COLO668 (cell line): ENCODE measurements around the gene SEMA4C.

Experiments
- DNase-seq: peaks from one replicate; lab custom pipeline; 2025; ENCODE audit not compliant: unreplicated experiment; lab: John Stamatoyannopoulos, UW

Gene SEMA4C

DNA sequence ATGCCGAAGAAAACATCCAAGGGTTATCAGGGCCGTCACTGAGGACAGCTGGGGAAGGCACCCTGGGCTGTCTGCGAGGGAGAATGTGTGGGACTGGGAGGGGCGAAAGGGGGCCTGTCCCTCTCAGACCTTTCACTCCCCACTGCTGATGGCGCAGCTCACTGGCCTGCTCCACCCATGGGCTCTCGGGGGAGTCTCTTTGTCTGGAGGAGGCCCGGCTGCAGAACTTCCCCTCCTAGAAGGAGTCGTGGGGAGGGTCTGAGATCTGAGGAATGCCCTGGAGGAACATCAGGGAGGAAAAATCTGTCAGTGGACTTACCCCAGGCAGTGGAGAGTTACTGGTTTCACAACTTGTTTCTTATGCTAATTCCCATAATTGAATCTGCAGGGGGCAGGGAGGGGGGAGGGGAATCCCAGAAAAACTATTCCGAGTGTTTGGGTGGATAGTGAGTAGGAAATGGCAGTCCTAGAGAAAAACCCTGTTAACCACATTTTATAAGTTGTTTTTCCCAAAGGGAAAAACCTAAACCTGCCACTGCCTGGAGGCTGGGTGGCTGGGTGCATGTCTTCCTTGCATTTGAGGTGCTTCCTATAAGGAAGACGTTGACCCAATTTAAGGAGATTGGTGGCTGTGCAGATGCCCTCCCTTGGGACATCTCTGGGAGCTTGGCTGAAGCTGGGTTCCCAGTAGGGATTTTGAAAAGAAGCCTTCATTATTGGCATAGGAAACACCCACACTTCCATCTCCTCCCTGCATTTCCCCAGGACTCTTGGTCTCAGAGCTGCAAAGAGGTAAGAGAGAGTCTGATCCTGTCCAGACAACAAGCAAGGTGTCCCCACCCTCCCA, 11.7 kb upstream of the SEMA4C start:
- no peak for DNase-seq

DNA sequence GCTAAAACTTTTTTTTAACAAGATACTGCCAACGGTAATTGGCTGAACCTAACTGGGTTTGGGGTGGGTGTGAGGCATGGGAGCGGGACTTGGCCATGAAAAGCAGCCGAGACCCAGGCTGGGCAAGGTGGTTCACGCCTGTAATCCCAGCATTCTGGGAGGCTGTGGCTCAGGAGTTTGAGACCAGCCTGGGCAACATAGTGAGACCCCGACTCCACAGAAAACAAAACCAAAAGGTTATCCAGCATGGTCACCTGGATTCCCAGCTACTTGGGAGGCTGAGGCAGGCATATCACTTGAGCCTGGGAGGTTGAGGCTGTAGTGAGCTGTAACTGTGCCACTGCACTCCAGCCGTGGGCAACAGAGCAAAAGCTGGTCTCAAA, 11.0 kb upstream of the SEMA4C start:
- DNase-seq, result no peak

DNA sequence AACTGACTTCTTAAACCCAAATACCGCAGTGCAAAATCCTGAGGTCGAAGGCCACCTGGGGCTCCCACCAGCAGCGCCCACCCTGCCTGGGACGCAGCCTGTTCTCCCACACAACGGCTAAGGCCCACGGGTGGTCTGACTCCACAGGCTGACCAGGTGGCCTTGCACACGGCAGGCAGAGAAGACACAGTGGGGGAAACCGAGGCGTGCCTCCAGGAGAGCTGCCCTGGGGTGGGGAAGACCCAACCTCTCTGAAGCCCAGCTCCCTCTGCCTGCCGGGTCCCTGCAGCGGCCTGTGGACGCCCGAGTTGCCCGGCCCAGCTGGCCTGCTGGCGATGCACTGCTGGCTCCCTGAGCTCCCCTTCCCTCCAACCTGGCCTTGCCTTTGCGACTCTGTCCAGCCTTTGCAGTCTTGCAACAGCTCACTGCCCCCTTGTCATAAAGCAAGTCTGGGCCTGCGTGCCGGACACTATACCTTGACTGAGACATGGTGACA, 9.7 kb upstream of the SEMA4C start:
- DNase-seq, result no peak

DNA sequence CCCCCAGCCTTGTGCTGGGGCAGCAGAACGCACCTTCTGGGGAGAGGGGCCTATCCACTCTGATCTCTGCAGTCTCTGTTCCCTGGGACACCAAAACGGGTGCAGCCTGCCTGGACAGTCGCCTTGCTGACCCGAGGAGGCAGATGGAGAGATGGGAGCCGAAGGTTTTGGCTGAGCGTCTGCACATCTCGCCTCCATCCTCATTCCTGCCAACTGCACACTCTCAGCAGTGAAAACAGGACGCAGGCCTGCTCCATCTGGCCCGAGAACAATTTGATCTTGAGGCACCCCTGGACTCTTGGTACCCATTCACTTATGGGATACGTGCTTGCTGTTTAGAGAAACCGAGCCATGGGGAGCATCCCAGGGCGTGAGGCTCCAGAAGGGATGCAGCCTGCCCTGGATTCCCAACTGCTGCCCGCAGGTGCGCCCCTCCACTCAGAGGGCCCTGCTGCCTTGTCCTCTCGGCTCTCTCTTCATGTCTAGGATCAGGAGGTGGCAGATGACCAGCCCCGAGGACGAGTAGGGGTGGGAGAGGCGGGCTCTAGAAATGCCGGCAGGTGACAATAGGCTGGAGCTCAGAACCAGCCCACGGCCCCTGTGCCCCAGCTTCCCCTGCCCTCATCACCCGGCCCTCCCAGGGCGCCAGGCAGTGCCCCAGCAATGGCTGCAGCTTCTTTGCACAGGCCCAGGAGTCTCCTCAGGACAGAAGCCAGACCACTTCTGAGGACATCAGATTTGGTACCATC, 9.1 kb upstream of the SEMA4C start:
- no peak for DNase-seq

DNA sequence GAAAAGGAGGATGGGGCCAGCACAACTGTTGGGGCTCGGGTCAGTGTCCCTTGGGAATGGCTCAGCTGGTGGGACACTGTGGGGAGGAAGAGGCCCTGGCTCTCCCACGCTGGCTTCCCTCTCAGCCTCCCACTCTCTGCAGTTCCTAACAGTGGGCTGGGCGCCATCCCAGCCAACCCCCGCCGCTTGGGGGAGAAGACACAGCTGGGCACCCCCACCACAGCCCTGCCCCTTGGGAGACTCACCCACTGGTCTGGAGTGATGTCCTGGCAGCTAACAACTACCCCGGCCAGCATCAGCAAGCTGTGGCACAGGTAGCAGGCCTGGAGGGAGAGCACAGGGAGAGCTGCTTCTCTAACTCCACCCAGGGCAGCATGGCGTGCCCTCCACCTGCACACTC, 8.3 kb upstream of the SEMA4C start:
- no peak for DNase-seq

DNA sequence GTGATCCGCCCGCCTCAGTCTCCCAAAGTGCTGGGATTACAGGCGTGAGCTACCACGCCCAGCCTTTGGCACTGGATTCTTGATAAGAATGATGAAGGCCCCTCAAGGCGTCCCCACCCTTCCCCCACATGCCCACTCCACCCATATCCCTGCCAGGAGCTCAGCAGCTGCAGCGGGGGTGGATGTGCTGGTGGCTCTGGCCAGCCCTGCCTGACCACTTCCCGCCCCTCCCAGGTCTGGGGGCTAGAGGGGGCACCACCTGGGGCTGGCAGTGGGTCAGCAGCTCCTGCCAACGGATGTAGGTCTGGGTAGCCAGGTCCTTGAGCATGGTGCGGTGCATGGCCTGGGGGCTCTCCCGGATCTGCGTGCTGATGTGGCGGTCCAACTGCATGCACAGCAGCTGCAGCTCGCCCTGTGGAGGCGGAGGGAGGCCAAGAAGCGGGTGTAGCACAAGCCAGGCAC, 7.8 kb upstream of the SEMA4C start:
- DNase-seq, result no peak

DNA sequence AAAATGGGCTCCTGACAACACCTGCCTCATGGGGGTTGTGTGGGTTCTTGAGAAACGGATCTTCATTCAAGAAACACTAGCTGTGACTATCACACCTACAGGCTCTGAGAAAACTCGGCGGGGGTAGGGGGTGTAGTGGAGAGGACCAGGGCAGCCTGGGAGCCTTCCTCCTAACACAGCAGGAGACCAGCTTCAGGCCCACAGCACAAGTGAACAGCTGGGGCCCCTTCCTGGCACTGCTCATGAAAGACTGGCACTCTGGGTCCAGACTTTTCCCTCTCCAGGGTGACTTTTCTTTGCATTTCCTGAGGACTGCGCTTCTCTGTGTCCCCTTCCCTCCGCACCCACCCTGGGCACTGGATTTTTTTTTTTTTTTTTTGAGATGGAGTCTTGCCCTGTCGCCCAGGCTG, 7.2 kb upstream of the SEMA4C start:
- no peak for DNase-seq

DNA sequence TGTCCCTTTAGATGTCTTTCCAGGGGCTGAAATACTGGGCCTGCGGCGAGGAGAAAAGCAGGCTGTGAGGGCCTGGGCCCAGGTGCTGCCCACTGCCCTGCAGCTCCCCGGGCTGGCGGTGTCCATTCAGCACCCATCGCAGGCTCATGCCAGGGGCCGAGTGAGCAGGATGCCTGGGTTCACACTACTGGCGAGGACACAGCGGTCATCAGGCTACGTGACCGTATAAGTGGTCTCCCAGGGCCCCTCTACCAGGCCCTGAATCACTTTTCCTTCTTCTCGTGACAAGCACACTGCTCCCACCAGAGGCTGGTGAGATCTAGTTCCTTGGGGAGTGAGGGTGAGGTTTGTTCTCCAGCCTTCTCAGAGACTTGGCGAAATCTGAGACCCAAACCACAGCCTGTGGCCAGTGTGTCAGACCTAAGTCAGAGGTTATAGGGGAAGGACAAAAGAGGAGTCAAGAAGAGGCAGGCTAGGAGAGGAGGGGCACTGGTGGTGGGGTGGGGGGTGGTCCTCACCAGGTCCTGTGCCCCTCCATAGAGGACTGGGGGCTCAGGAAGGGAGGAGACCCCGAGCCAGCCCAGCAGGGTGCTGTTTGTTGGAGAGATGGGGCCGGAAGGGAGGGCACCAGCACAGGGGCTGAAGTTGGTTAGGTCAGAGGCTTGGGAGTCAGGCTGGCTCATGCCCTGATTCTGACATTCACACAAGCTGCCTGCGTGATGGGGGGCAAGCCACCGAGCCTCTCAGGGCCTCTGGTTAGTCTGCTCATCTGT, 6.6 kb upstream of the SEMA4C start:
- DNase-seq, result no peak

DNA sequence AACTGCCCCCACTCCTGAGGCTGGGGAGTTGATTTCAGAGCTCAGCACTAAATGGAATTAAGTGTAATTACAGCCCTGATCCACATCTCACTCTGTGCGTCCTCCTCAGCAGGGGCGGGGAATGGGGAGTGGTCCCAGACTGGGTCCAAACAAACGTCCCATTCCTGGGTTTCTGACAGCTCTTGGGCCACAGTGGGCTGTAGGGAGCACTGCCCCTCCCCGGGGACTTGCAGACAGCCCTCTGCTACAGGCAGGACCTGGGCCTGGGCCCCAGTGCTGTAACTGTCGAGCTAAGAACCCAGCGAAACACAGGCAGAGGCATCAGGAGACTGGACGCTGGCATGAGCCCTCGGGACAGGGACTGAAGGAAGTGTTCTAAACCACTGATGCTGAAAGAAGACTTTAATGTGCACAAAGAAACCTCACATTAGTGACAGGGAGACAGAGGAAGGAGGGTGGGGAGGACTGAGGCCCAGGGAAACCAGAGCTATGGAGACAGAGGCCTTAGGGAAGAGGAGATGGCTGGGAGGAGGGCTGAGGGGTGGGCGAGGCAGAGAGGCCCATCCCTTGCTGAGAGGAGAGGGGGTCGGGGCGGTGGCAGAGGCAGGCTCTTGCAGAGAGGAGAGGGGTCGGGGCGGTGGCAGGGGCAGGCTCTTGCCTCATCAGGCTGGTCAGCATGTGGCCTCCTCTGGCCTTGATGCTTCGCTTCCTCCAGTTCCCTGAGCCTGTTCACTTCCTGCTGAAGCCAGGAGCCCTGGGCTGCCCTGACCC, 5.8 kb upstream of the SEMA4C start:
- no peak for DNase-seq

DNA sequence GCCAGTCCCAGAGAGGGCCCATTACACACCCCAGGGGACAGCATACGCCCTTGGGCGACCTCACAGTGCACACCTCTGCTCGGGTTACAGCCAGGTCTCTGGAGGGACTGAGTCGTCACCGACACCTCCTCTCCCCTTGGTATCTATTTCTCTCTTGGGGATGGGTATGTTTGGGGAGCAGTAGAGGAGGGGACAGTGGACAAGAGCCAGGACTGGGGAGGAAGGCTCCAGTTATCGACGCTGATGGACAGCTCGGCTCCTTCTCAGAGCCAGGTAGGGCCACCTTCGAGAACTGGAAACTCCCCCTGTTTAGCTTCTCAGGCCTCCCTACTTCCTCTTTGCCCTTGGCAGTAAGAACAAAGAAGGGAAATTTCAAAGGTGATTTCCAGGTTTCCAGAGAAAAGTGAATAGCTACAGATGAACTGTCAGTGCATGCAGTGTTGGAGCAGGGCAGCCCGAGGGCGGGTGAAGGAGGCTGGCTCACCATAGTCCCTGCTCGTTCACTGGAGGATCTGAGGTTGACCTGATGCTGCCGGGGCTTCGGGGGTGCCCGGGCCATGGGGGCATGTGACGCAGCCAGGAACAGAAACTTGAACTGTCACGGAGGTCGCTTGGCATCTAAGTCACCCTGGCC, 4.4 kb upstream of the SEMA4C start:
- DNase-seq, result peak; percentile 12

DNA sequence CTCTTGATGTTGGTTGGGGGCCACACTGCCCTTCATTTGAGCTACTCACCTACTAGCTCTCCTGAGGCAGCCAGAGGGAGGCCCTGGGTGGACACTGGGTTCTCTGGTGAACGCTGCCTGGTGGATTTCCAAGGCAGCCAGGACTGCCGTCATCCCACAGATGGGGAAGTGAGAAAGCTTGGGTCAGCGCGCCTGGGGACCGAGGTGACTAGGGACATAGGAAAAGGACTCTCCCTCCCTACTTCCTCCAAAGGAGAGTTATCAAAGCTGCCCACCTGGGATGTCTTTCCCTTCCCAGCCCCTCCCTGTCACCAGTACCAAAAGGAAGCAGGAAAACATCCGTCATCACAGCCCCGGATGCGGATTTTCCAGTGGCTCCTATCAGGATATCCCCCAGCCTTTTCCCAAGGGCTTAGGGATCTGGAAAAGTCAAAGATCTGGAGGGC, 3.8 kb upstream of the SEMA4C start:
- DNase-seq, result no peak

DNA sequence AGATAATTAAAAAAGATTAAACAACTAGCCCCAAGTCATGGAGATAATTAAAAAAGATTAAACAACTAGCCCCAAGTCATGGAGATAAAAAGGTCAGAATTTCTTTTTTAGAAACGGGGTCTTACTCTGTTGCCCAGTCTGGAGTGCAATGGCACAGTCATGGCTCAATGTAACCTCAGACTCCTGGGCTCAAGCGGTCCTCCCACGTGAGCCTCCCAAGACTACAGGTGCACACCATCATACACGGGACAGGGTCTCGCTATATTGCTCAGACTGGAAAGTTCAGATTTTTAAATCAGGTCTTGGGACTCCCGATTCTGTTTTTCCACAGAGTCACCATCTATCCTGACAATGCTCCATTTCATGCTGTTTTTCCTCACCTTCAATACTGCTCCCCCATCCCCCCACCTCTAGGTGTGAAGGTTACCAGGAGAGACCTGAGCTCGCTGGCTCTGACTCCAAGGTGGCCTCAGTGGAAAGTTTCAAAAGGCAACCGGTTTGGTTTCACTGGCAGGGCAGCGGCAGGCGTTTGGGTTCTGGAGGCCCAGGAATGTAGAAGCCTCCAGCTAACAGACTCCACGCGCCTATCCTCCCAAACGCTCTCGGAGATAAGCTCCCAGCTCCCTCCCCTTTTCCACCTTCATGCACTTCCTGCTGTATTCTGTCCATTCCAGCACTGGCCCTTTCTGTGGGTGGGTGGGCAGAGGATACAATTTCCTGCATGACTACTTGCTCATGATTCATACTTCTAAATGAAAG, 2.9 kb upstream of the SEMA4C start:
- DNase-seq, result no peak

DNA sequence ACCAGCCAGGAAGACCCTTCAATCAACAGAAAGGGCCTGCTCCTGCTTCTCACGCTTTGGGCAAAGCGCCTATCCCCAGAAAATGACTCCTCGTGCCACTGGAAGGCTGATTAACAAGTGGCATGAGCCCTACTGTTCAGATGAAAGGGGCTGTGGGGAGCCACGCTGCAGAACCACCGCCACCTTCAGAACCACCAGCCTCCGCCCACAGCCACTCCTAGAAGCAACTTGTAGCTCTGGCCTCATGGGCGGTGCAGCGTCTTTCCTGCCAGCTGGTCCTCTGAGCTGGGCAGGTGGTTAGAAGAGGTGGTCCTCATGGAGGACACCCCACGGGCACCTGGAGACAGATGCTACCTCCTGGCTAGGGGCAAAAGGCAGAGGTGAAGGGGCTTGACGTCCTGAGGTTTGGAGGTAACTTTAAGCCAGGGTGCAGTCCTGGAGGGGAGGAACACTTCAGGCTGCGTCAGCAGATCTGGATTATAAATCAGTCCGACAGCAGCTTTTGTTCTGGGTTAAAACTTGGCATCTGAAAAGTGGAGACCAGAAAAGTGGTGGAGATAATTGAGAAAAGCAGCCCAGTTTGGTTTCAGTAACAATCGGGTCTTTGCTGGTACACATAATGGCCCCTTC, 861 bp upstream of the SEMA4C start:
- DNase-seq, result peak; percentile 26

DNA sequence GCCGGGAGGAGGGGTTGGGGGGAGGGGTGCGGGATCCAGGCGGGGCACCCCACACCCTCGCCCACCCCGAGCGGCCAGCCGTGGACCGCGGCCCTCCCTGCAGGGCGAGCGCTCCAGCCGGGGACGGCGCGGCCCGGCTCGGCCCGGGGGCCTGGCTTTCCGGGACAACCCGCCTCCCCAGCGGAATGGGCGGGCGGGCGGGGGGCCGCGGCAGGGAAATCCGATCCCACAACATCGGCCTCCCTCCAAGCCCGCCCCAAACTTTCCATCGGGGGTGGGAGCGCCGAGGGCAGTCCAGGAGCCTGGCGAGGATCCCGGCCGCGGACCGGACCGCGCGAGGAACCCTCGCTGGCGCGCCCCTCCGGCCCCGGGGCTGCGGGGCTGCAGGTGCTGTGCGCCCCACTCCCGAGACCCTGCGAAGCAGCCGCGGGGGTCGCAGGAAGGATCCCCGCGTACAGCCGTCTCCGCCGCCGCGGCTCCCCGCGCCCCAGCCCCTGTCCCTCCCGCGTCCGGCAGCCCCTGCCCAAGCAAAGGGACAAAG, 529 bp downstream of the SEMA4C start:
- peak; percentile 55 for DNase-seq

DNA sequence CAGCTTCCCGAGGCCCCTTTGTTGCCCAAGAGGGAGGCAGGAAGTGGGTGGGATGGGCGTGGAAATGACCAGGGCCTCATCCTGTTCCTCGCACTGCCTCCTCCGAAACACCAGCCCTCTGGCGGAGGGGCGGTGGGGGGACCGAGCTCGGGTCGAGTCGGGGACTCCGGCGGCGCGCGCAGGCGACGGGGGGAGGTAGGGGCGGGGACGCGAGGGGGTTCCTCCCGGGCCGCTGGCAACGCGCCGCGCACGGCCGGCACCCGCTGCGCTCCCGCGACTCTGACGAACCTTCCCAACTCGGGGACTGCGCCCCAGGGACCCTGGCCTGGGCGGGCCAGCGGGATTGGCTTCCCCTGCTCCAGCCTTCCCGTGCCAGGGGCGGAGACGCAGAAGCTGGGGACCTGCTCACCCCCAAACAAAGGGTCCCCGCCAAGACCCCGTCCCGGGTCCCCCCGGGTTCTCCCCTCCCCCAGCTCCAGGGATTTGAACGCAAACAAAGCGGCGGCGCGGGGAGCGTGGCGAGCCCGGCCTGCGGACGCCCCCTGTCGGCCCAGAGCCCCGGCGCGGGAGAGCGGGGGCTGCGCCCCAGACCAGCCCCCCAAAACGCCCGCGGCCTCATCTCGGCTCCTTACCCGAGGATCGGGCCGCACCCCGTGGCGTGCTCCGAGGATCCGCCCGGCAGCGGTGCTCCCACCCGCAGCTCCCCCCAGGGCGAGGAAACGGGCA, 1.2 kb downstream of the SEMA4C start:
- peak; percentile 83 for DNase-seq

DNA sequence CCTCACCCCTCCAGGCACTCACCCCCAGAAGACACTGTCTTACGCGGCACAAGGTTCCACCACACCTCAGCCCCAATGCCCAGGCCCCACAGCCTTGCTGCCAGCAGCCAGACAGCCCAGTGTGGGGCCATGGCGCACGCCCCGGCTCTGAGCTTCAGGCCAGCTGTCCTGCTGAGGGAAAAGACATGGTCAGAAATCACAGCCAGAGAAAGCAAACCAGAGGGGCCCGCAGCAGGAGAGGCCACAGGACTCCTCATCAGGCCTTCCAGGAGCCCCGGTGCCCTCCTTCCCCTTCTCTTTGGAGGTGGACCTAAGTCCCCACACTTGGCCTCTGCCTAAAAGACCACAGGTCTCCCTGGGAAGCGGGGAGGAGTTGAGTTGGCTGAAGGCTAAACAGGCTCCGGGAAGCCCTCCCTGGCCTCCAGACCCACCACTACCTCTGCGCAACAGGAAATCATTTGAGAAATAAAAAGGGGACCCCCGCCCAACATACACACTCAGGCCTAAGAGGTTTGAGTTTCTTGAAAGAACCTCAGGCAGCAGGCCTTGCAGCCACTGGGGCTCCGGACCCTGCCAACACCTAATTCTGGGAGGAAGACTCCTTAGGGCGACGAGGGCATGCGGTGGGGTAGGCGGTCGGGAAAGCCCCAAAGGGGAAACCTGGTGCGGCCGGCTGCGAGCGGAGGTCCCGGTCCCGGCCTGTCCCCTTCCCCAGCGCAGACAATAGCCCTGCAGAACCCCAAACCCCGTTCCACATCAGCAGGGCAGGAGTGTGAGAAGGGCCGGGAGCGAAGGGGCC, 1.9 kb downstream of the SEMA4C start:
- DNase-seq, result peak; percentile 22
